Measurements from ENCODE around the gene BAIAP2. TPM values are rescaled to one million over a fixed set of nuclear protein-coding genes. Genes with fewer than 3 reads are reported as not detected.

BAIAP2 gene
- total and polyA plus RNA-seq, 10 of the 15 experiments (the other 5 are each of a cell fraction or from before 2014, with no cell fraction given): 0.15 to 1.2 (median 0.46) TPM; not detected in 2

- TF ChIP-seq ZBTB11 (CRISPR knock-in tag; IDR thresholded peaks at IDR 0.05): no peak
- no peak for TF ChIP-seq CEBPZ (IDR thresholded peaks at IDR 0.05; ENCODE audit: low read depth, low read length)
- TF ChIP-seq RB1 (IDR thresholded peaks at IDR 0.05; ENCODE audit: borderline replicate concordance): peak; percentile 91
- TF ChIP-seq ZNF207 (IDR thresholded peaks at IDR 0.05; ENCODE audit: borderline replicate concordance): peak; percentile 97
- no peak for TF ChIP-seq SUPT20H (IDR thresholded peaks at IDR 0.05; ENCODE audit: borderline replicate concordance, control insufficient read depth, low read depth, low read length)
- no peak for TF ChIP-seq CHD2 (IDR thresholded peaks at IDR 0.05; ENCODE audit: borderline replicate concordance, low read depth, low read length)
- no peak for TF ChIP-seq BMI1 (IDR thresholded peaks at IDR 0.05; ENCODE audit: borderline replicate concordance)
- TF ChIP-seq RFX5 (IDR thresholded peaks at IDR 0.05; ENCODE audit: low read depth, low read length): no peak
- 0 out of 2 replicates have a peak, but pooled peaks have one; percentile 17 for TF ChIP-seq CREB1 (IDR thresholded peaks at IDR 0.05; ENCODE audit: low read depth)
- no peak for TF ChIP-seq NFYA (IDR thresholded peaks at IDR 0.05; ENCODE audit: borderline replicate concordance, low read depth, low read length)
- TF ChIP-seq E2F8 (IDR thresholded peaks at IDR 0.05; ENCODE audit: low read depth, partially characterized antibody): no peak
- peak; percentile 42; the same call in 1 of the 2 replicates for TF ChIP-seq ZSCAN29 (IDR thresholded peaks at IDR 0.05)
- peak; percentile 95 for TF ChIP-seq IKZF1 (conservative IDR thresholded peaks at IDR 0.05)
- peak; percentile 94 for TF ChIP-seq STAT1 (conservative IDR thresholded peaks at IDR 0.05)
- peak; percentile 86 for TF ChIP-seq DPF2 (IDR thresholded peaks at IDR 0.05)
- no peak for TF ChIP-seq CBX5 (IDR thresholded peaks at IDR 0.05; ENCODE audit: low read depth)
- no peak for TF ChIP-seq RELB (IDR thresholded peaks at IDR 0.05; ENCODE audit: low read depth)
- no peak for TF ChIP-seq SP1 (IDR thresholded peaks at IDR 0.05; ENCODE audit: low read depth, low read length)
- TF ChIP-seq BACH1 (IDR thresholded peaks at IDR 0.05; ENCODE audit: borderline replicate concordance): peak; percentile 20; the same call in 1 of the 2 replicates
- TF ChIP-seq SRF (IDR thresholded peaks at IDR 0.05; ENCODE audit: low read depth in 2 of 2, low read length in 2 of 2): peak in 1 of 2 experiments; percentile 21; a peak in 1 of 4 replicates
Measured at GRCh38 chr17:80991645-80992076, 43.3 kb upstream of the BAIAP2 start, which contains the start of gene CHMP6 (continued).
